Stimulated activated CD4-positive, alpha-beta T cell treated with anti-CD3 and anti-CD28 coated beads, Interleukin-12 subunit alpha, Interleukin-12 subunit beta, amount 100 ng/mL, for 4 hours (primary cell): Measurements from ENCODE around the gene OPHN1.
"Not testable (repeated sequence)": the region's sequence is repeated elsewhere in the genome, so short reads cannot be mapped to it uniquely, and the experiment has no call there.

Source experiments
- DNase-seq: peaks from one replicate; pipeline ENCODE4 v3.0.0-alpha.2; 2020

OPHN1 gene

DNA sequence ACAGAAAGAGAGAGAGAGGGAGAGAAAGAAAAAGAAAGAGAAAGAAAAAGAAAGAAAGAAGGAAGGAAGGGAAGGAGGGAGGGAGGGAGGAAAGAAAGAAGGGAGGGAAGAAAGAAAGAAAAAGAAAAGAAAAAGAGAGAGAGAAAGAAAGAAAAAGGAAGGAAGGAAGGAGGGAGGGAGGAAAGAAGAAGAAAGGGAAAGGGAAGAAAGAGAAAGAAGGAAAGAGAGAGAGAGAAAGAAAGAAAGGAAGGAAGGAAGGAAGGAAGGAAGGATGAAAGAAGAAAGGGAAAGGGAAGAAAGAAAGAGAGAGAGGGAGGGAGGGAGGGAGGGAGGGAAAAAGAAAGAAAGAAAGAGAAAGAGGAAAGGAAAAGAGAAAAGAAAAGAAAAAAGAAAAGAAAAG is 10.8 kb downstream of the OPHN1 start:
- no peak for DNase-seq

DNA sequence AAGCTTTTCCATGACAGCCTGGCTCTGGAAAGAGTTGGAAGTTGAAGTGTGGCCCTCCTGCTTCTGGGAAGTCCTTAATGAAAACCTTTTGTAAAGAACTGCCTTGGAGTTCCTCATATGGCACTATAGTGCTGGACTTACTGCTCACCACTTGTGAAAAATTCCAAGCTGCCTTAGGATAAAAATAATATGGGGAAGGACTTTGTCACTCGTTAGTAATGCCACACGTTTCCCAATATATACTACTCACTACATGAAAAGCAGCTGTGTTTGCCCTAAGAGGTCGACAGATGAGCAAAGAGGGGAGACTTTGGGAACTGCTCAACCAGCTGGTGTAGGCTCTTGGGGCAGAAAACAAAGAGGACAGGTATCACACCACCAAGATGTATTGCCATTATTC is 11.7 kb downstream of the OPHN1 start:
- DNase-seq, result no peak

DNA sequence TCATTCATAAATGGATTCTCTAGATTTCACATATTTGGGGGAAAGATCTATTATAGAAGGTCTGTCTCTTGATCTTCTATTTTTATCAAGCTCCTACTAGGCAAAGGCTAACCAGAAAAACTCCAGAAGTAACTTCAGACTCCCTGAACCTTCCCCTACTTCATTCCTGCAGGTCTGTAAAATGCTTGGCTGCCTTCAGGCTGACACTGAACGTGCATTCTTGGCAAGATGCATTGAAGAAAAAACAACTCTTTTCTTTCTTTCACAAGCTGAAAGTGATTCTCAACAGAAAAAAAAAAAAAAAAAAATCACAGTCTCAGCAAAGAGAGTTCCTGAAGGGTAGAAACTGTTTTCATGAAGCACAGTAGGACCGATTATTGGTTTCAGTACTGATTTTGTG is 12.7 kb downstream of the OPHN1 start:
- no peak for DNase-seq

DNA sequence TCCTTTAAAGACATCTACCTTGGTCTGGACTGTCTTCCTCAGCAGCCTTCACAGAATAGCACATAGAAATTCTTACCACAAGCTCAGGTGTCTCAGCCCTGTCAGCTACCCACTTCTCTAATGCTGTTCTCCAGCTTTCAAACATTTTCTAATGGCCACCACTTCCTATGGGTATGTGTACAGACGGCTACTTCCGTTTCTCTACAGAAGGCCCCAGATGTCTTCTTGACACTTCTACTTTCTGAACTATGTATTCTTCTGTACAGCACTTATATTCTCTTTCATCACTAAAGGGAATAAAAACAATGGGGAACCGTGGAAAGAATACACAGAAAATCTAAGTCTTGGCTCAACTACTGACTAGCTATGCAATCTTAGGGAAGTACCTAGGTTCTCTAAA is 13.3 kb downstream of the OPHN1 start:
- DNase-seq, result no peak

DNA sequence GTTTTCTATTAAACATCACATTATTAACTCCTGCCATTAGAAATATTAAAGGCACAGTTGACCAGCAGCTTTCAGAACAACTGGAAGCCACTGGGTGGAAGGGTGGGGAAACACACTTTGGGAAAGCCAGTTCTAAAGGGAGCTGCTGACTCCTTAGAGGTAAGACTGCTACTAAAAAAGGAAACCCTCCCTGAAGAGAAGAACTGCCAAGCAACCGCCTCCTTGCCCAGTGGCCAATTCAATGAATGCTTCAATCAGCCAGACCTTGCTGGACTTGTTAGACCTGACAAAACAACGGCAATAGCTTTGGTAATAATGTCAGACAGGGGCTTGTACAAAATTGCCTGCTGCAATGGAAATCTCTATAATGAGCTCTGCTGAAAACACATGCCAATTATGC is 15.6 kb downstream of the OPHN1 start:
- DNase-seq, result no peak

DNA sequence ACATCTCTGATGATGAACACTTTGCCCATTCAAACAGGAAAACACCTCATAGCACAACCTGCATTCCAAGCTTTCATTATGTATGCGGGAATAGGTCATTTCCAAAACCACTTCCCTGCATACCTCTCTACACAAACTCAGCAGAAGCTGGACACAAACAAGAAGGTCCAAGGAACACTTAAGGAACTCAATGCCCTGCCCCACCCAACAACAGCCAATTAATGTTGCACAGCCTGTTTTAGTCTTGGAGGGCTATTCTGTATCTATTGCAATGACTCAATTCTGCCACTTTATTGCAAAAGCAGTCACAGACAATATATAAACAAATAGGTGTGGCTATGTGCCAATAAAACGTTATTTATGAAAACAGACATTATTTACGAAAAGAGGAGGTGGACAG is 16.7 kb downstream of the OPHN1 start:
- no peak for DNase-seq

DNA sequence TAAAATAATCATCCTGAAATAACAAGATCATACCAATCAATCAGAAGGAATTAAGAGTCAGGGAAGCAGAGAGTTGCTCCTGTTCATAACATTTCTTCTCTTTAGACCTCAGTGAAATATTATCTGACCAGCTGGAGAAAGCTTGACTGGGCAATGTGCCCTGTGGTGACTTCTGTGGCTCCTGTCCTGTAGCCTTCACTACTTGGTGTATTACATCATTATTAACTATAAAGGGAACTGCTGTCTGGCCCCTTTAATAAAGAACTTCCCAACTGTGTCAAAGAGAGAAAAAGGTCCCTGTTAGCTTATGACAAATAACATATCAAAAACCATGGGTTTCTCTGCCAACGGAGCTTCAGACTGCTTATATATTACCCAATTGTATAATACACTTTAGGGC is 18.0 kb downstream of the OPHN1 start:
- no peak for DNase-seq

DNA sequence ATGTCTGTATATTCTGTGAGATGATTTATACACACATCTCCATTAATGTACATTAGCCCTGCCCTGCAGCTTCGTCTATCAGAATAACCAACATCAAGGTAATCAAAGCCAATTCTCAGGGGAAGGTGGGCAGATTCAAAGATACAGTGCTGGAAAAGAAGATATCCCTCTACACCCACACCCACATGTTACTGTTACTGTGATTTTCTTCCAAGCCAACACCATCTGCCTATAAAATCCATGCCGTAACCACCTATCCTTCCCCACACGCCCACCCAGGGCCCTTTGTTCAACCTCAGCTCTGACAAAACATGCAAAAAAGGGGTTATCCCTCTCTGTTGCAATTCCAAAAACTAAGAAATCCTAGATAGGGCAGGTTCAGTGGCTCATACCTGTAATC is 20.0 kb downstream of the OPHN1 start:
- no peak for DNase-seq

DNA sequence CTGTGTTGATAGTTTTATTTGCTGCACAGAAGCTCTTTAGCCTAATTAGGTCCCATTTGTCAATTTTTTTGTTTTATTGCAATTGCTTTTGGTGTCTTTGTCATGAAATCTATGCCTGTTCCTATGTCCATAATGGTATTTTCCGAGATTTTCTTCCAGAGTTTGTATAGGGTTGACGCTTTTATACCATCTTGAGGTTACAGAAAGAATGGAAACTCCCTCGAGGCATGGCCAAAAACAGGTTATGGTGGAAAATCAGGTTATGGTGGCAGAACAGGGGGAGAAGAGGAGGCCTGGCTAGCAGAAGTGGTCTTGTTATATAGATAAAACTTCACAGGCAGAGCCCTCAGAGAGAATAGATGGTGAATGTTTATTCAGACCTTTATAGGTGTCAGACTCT is 21.6 kb downstream of the OPHN1 start:
- no peak for DNase-seq

DNA sequence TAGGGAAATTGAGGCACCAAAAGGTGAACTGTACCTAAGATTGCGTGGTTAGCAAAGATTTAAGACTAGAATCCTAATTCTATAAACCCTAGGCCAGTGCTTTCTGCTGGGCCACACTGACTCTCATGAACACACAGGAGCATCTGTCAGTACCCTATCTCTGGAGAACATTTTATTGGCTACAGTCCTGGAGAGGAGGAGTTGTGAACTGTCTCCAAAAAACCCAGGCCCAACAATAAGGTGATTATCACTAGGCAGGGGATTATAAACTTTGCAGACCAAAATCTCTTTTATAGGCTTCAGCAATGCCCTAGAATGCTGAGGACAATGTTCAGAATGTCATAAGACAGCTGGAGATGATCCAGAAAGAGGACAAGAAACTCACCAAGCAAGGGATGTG is 24.1 kb downstream of the OPHN1 start:
- no peak for DNase-seq

DNA sequence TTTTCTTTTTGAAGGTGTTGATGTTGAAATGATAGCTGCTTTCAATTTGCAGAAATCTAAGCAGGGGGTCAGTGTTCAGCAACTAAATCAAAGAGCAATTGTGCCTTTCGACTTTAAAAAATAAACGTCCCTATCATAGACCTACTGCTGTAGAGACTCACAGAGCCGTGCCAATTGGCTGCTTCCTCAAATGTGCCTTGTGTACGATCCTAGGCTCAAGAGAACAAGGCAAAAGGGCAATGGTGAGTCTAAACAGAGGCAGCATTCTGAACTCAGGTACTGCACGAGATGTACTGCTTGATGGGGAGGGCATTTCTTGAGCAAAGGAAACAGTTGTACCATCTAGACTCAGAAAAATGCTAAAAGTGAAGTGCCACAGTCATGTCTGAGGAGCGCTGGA is 29.8 kb downstream of the OPHN1 start:
- no peak for DNase-seq

DNA sequence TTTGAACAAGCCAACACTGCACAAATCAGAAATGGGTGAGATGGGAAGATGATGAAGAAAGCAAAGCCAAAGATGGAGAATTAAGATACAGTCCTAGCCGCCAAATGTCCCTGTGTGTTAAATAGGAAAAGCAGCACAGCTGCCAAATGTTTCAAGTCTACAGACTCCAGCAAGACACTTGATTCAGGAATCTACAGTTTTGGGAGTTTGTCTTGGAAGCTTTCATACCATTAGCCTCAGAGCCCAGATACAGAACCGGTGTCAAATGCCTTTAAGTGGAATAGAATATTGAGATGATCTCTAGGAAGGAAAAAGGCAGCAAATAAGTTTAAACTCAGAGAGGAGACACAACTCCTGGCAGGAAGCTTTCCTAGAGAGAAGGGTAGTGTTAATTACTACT is 30.3 kb downstream of the OPHN1 start:
- no peak for DNase-seq

DNA sequence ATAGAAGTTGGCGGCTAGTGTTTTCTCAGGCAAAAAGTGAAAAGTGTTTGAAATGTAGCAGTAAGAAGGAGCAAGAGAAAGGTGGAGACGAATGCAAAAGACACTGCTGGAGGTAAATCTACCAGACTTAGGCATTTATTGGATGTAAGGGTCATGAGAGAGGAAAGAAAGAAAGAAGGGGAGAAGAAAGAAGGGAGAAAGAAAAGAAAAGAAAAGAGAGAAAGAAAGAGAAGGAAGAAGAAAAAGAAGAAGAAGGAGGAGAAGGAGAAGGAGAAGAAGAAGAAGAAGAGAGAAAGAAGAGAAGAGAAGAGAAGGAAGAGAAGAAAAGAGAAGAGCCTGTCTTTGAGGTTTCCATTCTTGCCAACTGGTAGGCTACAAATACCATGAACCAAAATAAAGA is 31.2 kb downstream of the OPHN1 start:
- no peak for DNase-seq

DNA sequence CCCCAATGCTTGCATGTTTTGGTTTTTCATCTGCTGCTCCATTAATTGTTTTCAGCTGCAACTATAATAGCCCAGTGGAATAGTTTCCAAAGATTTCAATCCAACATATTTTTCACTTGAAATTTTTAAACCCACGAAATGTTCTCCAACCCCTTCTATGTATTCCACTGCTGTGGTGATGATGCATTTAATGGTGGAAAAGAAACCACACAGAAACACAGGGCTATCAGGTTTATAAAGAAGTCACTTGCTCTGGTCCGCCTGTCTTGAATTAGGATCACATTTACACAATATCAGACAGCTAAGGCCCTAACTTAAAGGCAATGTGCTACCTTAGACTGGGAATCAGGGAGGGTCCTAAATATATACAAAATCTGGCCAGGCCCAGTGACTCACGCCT is 35.0 kb downstream of the OPHN1 start:
- no peak for DNase-seq

DNA sequence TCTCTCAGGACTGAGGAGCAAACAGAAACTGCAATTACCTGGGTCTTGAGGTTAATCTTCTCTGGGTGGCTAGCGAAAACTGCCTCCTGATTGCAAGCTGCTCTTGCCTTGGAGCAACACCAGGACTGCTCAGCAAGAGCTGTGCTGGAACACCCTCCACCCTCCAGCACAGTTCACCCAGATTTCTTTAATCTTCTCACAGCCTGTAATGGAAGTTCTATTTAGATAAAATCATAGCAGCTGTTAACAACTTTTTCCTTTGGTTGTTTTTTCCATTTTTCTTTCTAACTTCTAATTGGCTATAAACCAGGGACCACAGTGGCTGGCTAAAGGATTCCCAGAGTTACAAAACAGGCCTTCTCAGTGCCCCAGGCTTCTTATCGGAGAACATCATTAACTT is 36.3 kb downstream of the OPHN1 start:
- DNase-seq, result no peak

DNA sequence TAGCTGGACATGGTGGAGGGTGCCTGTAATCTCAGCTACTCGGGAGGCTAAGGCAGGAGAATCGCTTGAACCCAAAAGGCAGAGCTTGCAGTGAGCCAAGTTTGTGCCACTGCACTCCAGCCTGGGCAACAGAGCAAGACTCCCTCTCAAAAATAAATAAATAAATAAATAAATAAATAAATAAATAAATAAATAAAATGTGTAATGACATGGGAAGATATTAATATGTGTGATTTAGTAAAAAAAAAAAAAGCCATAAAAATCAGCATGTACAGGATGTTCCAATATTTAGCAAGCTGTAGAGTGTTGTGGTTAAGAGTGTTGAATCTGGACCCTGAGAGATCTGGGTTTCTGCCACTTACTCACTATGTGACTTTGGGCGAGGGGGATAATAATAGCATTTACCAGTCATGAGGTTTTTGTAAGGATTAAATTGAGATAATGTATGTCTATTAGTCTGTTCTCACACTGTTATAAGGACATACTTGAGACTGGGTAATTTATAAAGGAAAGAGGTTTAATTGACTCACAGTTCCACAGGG is 43.8 kb downstream of the OPHN1 start:
- DNase-seq, result not testable (repeated sequence)

DNA sequence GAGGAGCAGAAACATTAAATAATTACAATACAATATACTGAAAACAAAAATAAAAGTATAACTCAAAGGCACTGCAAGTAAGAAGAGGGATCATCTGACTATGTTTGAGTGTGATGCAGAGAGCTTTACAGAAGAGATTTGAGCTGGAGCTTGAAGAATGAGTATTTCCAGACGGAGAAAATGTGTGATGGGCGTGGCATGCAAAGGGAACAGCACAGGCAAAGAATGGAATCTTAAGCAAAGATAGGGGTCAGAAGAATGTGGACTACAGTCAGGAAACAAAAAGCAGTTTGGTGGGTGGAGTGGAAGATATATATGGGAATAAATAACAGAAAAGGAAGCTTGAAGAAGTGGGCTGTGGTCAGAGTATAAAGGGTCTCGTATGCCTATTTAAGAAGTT is 45.5 kb downstream of the OPHN1 start:
- DNase-seq, result no peak

DNA sequence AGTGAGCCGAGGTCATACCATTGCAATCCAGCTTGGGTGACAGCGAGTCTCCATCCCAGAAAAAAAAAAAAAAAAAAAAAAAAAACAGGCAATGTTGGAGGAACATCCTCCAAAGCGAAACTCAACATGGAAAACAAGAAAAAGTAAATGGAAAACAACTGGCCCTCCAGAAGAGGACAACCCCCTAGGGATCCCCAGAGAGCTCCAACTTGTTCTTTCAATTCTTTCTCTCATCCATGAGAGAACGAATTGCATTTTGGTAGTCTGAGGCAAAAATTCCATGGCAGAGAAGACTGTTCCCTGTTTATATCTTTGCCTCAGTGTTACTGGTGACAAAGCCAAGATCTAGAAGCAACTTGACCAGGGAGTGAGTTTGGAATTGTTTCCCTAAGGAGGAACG is 49.8 kb downstream of the OPHN1 start:
- DNase-seq, result no peak

DNA sequence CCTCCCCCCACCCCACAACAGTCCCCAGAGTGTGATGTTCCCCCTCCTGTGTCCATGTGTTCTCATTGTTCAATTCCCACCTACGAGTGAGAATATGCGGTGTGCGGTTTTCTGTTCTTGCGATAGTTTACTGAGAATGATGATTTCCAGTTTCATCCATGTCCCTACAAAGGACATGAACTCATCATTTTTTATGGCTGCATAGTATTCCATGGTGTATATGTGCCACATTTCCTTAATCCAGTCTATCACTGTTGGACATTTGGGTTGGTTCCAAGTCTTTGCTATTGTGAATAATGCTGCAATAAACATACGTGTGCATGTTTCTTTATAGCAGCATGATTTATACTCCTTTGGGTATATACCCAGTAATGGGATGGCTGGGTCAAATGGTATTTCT is 55.7 kb downstream of the OPHN1 start:
- not testable (repeated sequence) for DNase-seq

DNA sequence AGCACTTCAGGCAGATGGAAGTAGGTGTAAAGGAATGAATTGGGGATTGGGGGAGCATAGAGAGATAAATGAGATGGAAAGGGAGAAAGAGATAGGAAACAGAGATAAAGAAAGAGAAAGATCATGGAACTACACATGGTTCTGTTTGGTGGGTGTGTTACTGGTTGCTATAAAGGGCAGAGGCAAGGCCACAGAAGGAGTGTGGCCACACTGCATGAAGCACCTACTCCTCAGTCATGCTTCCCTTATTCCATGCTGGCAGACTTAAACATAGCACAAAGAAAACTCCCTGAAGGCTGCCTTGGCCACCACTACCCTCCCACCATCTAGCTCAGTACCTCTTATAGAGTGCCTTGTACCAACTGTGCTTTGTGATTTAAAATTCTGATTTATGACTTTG is 56.9 kb downstream of the OPHN1 start:
- DNase-seq, result no peak

DNA sequence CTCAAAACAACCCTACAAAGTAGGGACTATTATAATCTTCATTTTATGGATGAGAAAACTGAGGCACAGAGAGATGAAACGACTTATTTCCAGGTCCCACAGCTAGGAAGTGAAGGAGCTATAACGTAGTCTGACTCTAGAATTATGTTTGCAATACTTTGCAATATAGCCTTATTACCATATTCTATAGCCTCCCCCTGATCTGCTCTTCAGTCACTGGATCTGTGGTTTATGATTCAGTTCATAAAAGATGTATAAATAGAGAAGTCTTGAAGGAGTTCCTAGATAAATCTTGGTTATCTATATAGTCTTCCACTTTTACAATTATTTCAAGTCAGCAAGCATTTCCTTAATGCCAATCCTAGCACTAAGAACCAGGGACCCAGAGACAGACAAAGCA is 57.5 kb downstream of the OPHN1 start:
- DNase-seq, result no peak

DNA sequence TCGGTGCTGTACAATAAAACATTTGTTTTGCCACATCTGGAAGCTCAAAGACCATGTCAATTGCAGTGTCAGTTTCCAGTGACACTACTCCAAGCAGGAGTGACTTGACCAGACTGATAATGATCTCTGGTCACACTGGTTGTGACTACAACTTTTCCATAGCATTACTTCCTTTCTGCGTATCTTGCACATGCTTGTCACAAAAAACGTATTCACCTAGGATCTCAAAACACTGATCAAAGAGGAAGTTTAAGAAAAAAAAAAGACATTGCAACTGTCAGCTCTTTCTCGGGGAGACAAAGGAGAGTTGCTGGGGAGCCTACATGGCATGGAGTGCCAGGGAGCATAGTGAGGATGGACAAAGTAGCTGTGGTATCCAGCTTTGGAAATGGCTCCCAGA is 60.6 kb downstream of the OPHN1 start:
- DNase-seq, result no peak

DNA sequence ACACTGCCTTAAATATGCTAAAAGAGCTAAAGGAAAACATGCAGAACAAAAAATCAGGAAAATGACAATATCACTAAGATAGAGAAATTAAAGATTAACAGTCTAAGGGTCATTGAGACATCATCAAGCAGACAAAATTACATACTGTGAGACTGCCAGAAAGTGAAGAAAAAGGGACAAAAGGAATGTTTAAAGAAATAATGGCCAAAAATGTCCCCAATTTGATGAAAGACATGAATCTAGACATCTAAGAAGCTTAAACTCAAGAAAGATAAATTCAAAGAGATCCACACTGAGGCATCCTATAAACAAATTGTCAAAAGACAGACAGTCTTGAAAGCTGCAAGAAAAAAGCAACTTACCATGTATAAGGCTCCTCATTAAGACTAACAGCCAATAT is 63.7 kb downstream of the OPHN1 start:
- no peak for DNase-seq

DNA sequence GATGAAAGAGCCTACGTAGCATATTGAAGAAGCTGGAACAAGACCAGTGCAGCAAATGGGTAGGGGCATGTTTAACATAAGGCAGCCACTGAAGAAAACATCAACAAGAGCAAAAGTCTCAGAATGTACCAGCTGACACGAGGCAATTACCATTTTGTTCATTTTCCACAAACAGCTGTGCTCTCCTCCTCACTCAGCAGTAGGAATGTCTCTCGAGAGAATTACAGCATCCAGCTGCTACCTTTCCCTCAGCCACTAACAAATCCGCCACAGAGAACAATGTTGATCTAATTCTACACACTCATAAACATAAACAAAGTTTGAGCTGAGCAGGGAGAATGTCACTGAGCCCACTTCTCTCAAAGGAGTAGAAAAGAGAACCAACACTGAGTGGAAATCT is 68.0 kb downstream of the OPHN1 start:
- DNase-seq, result no peak

DNA sequence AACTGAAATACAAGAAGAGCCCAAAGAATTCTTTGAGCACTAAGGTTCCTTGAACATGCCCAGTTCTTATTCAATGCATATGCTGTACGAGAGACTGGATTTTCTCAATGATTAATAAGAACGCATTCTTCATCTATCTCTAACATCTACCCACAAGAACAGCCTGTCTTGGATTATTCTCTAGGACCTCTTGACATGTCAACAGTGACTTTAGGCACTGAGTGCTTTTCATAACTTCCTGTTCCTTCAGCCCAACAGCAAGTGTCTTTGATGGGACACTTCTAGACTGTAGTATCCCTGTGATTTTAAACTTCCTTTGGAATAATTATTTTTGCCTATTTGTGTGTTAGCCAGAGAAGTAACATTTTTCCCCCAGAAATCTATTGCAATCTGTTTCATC is 69.3 kb downstream of the OPHN1 start:
- no peak for DNase-seq

DNA sequence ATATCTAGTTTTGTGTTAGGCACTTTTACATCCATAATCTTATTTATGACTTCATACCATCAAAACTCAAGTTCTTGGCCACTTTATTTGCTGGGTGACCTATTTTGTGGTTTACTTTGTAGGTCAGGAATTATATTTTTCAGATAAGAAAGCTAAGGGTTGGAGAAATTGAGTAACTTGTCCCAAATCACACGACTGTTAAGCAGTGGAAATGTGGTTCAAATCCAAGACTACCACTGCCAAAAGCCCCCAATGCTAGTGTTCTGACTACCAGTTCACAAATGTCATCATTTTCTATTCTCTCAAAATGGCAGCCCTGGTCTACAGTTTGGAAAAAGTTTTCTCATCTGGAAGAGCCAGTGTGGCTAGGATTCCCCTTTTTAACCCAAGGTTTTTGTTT is 74.6 kb downstream of the OPHN1 start:
- DNase-seq, result no peak
